Breast epithelium (tissue), 4 donors: ENCODE measurements around the gene SMYD2. TPM values are rescaled to one million over a fixed set of nuclear protein-coding genes. Genes with fewer than 3 reads are reported as not detected.

Source experiments
- DNase-seq, 2 donors: peaks; one replicate each; pipeline ENCODE4 v3.0.0-alpha.2; 2019; ENCODE audit warnings: low spot score in 2 of 2
- H3K27ac ChIP-seq, 2 donors: fragments of 200-600 bp; sonication (generic) in 1 of 2; one replicate each; pipeline ENCODE4 v1.5.1; 2016 to 2019; ENCODE audit warnings: mild to moderate bottlenecking in 1 of 2
- H3K27me3 ChIP-seq, 2 donors: fragments of 200-600 bp; sonication (generic) in 1 of 2; one replicate each; pipeline versions ENCODE4 v1.5.1 to v1.6.0; 2017 to 2019; ENCODE audit warnings: control low read depth in 1 of 2, mild to moderate bottlenecking in 1 of 2
- H3K36me3 ChIP-seq: fragments of 200-600 bp; one replicate; pipeline ENCODE4 v1.5.1; 2019
- H3K4me1 ChIP-seq, 2 donors: fragments of 200-600 bp; sonication (generic); one replicate each; pipeline ENCODE4 v1.5.1; 2016 to 2019; ENCODE audit warnings: control low read depth in 1 of 2
- H3K4me3 ChIP-seq, 3 donors: fragments of 200-600 bp; sonication (generic); 1 replicate in 2 of 3; 2 replicates in 1 of 3; pipeline ENCODE4 v1.5.1; 2016 to 2019; ENCODE audit warnings: mild to moderate bottlenecking in 3 of 3, moderate library complexity in 2 of 3
- H3K9me3 ChIP-seq, 2 donors: fragments of 200-600 bp; sonication (generic) in 1 of 2; one replicate each; pipeline ENCODE4 v1.5.1; 2016 to 2019; ENCODE audit warnings: control low read depth in 1 of 2
- POLR2A ChIP-seq: fragments of 450-650 bp; IDR thresholded peaks from one replicate; pipeline ENCODE4 v1.6.1; 2016; ENCODE audit warnings: antibody characterized with exemption, mild to moderate bottlenecking, moderate library complexity
- POLR2AphosphoS5 ChIP-seq, 3 donors: sonication (generic); formaldehyde crosslinking; IDR thresholded peaks; one replicate each; pipeline ENCODE4 v1.6.1; 2017; ENCODE audit warnings: antibody characterized with exemption in 3 of 3
- intact Hi-C: fragments of 100-400 bp; cut with DNase I; formaldehyde crosslinking; loops from one replicate; pipeline ENCODE4 v1.15.1; 2023; ENCODE audit warnings: low total_unique reads
- total RNA-seq, 3 donors: library from RNA; depleted of rRNA; stranded (reverse); fragments of >200 nt; gene quantifications; one replicate each; pipeline ENCODE4 v1.1.0, GENCODE V29; 2016
- TF ChIP-seq, protein P1 (sequence below), 3 donors: fragments of 450-650 bp; IDR thresholded peaks; one replicate each; pipeline ENCODE4 v1.5.1; 2016 to 2017; ENCODE audit warnings: antibody characterized with exemption in 3 of 3, mild to moderate bottlenecking in 3 of 3, moderate library complexity in 3 of 3

Gene SMYD2
- total RNA-seq, 3 donors from 2014 or later: 30.9 to 37.3 (median 37.0) TPM

DNA sequence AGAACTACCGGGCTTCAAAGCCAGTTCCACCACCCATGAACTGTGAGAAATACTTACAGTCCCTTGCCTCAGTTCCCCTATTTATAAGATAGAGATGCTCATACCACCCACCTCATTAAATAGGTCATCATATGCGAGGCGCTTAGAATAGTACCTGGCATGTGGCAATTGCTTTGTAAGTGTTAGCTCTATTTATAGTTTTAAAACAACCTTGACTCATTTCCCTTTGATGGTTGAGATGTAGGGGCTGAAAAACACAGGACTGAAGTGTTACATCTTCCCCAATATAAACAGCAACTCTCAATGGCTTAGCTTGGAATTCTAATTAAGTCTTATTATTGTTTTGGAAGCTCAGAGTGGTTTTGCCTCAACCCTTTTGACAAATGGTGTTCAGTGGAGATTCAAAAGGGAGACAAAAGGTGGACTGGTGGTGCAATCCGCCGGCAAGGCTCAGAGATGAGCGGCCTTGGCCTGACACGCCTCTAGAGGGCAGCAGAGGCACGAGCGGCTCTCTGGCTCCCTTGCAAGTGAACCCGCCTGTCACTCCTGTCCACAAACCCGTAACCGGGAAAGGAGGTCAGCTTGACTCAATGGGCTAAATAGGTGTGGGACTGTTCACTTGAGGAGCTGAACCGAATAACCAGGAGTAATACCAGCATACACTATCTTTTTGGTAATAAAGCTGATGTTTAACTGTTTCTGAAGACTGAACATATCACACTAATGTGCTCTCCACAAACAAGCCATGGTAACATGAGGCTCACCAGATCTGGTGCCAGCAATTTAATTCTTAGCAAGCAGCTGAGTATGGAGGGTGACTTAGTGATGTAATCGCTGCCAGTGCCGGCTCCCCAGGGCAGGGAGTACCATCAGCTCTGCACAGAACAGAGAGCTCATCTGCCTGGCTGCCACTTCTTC lies 19.5 kb upstream of the SMYD2 start:
- intact Hi-C loops: loop anchor here (10.0 kb wide), 1 partner anchor 63 kb away; no protein-coding TSS in a partner anchor
- peak; percentile 58 to 79 for DNase-seq

DNA sequence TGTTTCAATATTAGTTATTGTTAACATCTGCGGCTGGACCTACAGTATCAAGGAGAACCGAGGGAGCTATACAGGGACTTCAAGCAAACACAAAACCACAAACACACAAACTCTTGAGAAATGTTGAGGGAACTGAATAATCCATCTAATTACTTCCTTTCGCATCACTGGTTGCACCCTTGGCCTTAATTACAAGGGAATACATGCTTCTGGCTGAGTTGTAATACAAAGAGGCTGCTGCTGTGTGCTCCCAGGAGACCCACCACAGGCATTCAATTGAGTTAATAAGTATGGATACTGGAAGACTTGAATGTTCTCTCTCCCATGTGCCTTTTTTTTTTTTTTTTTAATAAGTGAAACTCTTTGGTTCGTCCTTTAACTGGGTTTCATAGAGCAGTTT lies 16.8 kb upstream of the SMYD2 start:
- no peaks in the 10 kb centered on the region for H3K9me3 ChIP-seq
- H3K36me3 ChIP-seq: no peaks in the 10 kb centered on the region
- H3K4me1 ChIP-seq: no peaks in the 10 kb centered on the region
- TF ChIP-seq POLR2A (no peak), POLR2AphosphoS5 (IDR thresholded peaks at IDR 0.05) (no peak)
- TF ChIP-seq, protein P1, sequence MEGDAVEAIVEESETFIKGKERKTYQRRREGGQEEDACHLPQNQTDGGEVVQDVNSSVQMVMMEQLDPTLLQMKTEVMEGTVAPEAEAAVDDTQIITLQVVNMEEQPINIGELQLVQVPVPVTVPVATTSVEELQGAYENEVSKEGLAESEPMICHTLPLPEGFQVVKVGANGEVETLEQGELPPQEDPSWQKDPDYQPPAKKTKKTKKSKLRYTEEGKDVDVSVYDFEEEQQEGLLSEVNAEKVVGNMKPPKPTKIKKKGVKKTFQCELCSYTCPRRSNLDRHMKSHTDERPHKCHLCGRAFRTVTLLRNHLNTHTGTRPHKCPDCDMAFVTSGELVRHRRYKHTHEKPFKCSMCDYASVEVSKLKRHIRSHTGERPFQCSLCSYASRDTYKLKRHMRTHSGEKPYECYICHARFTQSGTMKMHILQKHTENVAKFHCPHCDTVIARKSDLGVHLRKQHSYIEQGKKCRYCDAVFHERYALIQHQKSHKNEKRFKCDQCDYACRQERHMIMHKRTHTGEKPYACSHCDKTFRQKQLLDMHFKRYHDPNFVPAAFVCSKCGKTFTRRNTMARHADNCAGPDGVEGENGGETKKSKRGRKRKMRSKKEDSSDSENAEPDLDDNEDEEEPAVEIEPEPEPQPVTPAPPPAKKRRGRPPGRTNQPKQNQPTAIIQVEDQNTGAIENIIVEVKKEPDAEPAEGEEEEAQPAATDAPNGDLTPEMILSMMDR (IDR thresholded peaks at IDR 0.05): no peak
- H3K27ac ChIP-seq: no peak overlapping the region
- H3K4me3 ChIP-seq: no peak overlapping the region
- intact Hi-C loops: loop anchor here (10.0 kb wide), 1 partner anchor 61 kb away; no protein-coding TSS in a partner anchor
- no peak for DNase-seq
- H3K27me3 ChIP-seq: peaks cover 0 to 8% of the 10 kb centered on the region in 2 donors

More for the DNA sequence above, 19.5 kb upstream of the SMYD2 start:
- Histone ChIP-seq H3K4me1 (no peaks in the 10 kb centered on the region), H3K4me3 (no peak overlapping the region), H3K27me3 (peaks cover 0 to 8% of the 10 kb centered on the region in 2 donors), H3K9me3 (no peaks in the 10 kb centered on the region), H3K36me3 (no peaks in the 10 kb centered on the region), H3K27ac (no peak overlapping the region)
- no peak for TF ChIP-seq POLR2A
- TF ChIP-seq, protein P1 (IDR thresholded peaks at IDR 0.05): peak; percentile 55 to 87 (median 83)
- TF ChIP-seq POLR2AphosphoS5 (IDR thresholded peaks at IDR 0.05): peak in 1 of 3 donors; percentile 19

GRCh38 chr1:214264976-214265375 lies 16.0 kb upstream of the SMYD2 start:
- intact Hi-C loops: loop anchor here (10.0 kb wide), 1 partner anchor 60 kb away; no protein-coding TSS in a partner anchor
- TF ChIP-seq POLR2A (no peak), POLR2AphosphoS5 (IDR thresholded peaks at IDR 0.05) (no peak)
- TF ChIP-seq, protein P1 (IDR thresholded peaks at IDR 0.05): no peak
- Histone ChIP-seq H3K27ac (no peak overlapping the region), H3K4me3 (no peak overlapping the region), H3K4me1 (no peaks in the 10 kb centered on the region), H3K36me3 (no peaks in the 10 kb centered on the region), H3K27me3 (peaks cover 0 to 8% of the 10 kb centered on the region in 2 donors), H3K9me3 (no peaks in the 10 kb centered on the region)
- no peak for DNase-seq

- no peaks in the 10 kb centered on the region for H3K4me1 ChIP-seq
- no peak overlapping the region for H3K4me3 ChIP-seq
- no peak for TF ChIP-seq POLR2AphosphoS5 (IDR thresholded peaks at IDR 0.05)
- TF ChIP-seq POLR2A: no peak
- TF ChIP-seq, protein P1 (IDR thresholded peaks at IDR 0.05): no peak
- DNase-seq: no peak
- intact Hi-C loops: no loop called here
- no peaks in the 10 kb centered on the region for H3K9me3 ChIP-seq
- no peaks in the 10 kb centered on the region for H3K36me3 ChIP-seq
- H3K27me3 ChIP-seq: no peaks in the 10 kb centered on the region
- H3K27ac ChIP-seq: no peak overlapping the region
Measured at GRCh38 chr1:214270097-214270650, 10.8 kb upstream of the SMYD2 start.
